B cell (primary cell): ENCODE data around the gene CFAP97D2. TPM values are rescaled to one million over a fixed set of nuclear protein-coding genes. Genes with fewer than 3 reads are reported as not detected.

Source experiments
- ATAC-seq: fragments of 200-7000 bp; cut with Tn5 transposase; one replicate; pipeline ENCODE4 v1.10.0; 2021; ENCODE audit warnings: low read depth, mild to moderate bottlenecking, moderate number of reproducible peaks, moderate library complexity
- CTCF ChIA-PET: fragments of 350-600 bp; sonication (Branson Sonifier 250); formaldehyde crosslinking; loops from one replicate; lab custom pipeline; 2021; ENCODE audit warnings: antibody characterized with exemption, inconsistent platforms; lab: Charles Lee
- POLR2A ChIA-PET: fragments of 350-600 bp; sonication (Branson Sonifier 250); formaldehyde crosslinking; loops from one replicate; lab custom pipeline; 2021; ENCODE audit warnings: antibody characterized with exemption; lab: Charles Lee
- DNase-seq: peaks from one replicate; pipeline ENCODE4 v3.0.0; 2013
- H2AFZ ChIP-seq: 2 replicates; pipeline ENCODE4 v1.6.1; 2012; ENCODE audit warnings: mild to moderate bottlenecking, low read depth, low read length; ENCODE audit not compliant: insufficient read depth, poor library complexity, severe bottlenecking
- H3K27ac ChIP-seq, 2 donors: 1 replicate in 1 of 2; 2 replicates in 1 of 2; pipeline ENCODE4 v1.5.1; 2012 to 2013; ENCODE audit warnings: low read length in 2 of 2, mild to moderate bottlenecking in 2 of 2, moderate library complexity in 1 of 2
- H3K27me3 ChIP-seq, 4 experiments: fragments of 200-600 bp in 1 of 4; sonication (generic) in 1 of 4; replicated peaks in 1 of 4; 1 replicate in 2 of 4; 2 replicates in 2 of 4; pipeline versions ENCODE4 v1.6.1 to v1.7.0; 2013 to 2016; ENCODE audit warnings: low read length in 3 of 4, mild to moderate bottlenecking in 2 of 4, mixed read lengths in 1 of 4, moderate library complexity in 1 of 4; ENCODE audit not compliant: insufficient read depth in 4 of 4, control insufficient read depth in 3 of 4; ENCODE audit errors: control extremely low read depth in 1 of 4
- H3K36me3 ChIP-seq, 2 experiments: replicated peaks in 1 of 2; 1 replicate in 1 of 2; 2 replicates in 1 of 2; pipeline versions ENCODE4 v1.6.1 to v1.7.1; 2013; ENCODE audit warnings: low read length in 1 of 2; ENCODE audit not compliant: insufficient read depth in 2 of 2, control insufficient read depth in 1 of 2; ENCODE audit errors: control extremely low read depth in 1 of 2, extremely low read depth in 1 of 2
- H3K4me1 ChIP-seq, 2 donors: fragments of 200-600 bp in 1 of 2; sonication (generic) in 1 of 2; 1 replicate in 1 of 2; 2 replicates in 1 of 2; pipeline versions ENCODE4 v1.5.1 to v1.6.1; 2013 to 2017; ENCODE audit warnings: low read length in 2 of 2; ENCODE audit not compliant: control insufficient read depth in 2 of 2, insufficient read depth in 2 of 2
- H3K4me2 ChIP-seq: replicated peaks from 2 replicates; pipeline ENCODE3; 2012; ENCODE audit warnings: mild to moderate bottlenecking, low read depth, low read length; ENCODE audit not compliant: poor library complexity, severe bottlenecking
- H3K4me3 ChIP-seq, 5 experiments: fragments of 200-600 bp in 1 of 5; sonication (generic) in 1 of 5; 1 replicate in 3 of 5; 2 replicates in 2 of 5; pipeline versions ENCODE4 v1.5.1 to v1.7.0; 2011 to 2016; ENCODE audit warnings: low read length in 4 of 5, mild to moderate bottlenecking in 4 of 5, low read depth in 2 of 5, control low read depth in 1 of 5, moderate library complexity in 1 of 5; ENCODE audit not compliant: insufficient read depth in 1 of 5; ENCODE audit errors: control extremely low read depth in 1 of 5, extremely low read depth in 1 of 5
- H3K79me2 ChIP-seq: fragments of 200-600 bp; sonication (generic); one replicate; pipeline ENCODE4 v1.6.0; 2016; ENCODE audit warnings: low read length; ENCODE audit not compliant: control insufficient read depth, insufficient read depth
- H3K9ac ChIP-seq: fragments of 200-600 bp; sonication (generic); 2 replicates; pipeline ENCODE4 v1.6.1; 2017; ENCODE audit warnings: mild to moderate bottlenecking, low read length, moderate library complexity
- H3K9me3 ChIP-seq, 3 donors: one replicate each; pipeline versions ENCODE4 v1.6.1 to v1.7.1; 2013; ENCODE audit warnings: low read length in 2 of 3; ENCODE audit not compliant: control insufficient read depth in 2 of 3, insufficient read depth in 1 of 3; ENCODE audit errors: control extremely low read depth in 1 of 3
- H4K20me1 ChIP-seq: 2 replicates; pipeline ENCODE4 v1.6.0; 2012; ENCODE audit warnings: mild to moderate bottlenecking, low read length; ENCODE audit not compliant: insufficient read depth, control insufficient read depth, poor library complexity, severe bottlenecking
- H3K27ac Mint-ChIP-seq: one replicate; pipeline ENCODE4 v1.8.0; 2021; ENCODE audit warnings: mixed read lengths
- H3K27me3 Mint-ChIP-seq: one replicate; pipeline ENCODE4 v1.8.0; 2021; ENCODE audit warnings: mixed read lengths
- H3K4me1 Mint-ChIP-seq: one replicate; pipeline ENCODE4 v1.8.0; 2021; ENCODE audit warnings: mixed read lengths
- H3K4me3 Mint-ChIP-seq: one replicate; pipeline ENCODE4 v1.8.0; 2021; ENCODE audit warnings: mixed read lengths
- H3K9me3 Mint-ChIP-seq: one replicate; pipeline ENCODE4 v1.8.0; 2022; ENCODE audit warnings: mixed read lengths; ENCODE audit not compliant: insufficient read depth
- EZH2 ChIP-seq: IDR thresholded peaks from 2 replicates; pipeline ENCODE4 v1.6.1; 2012; ENCODE audit warnings: borderline replicate concordance, low read depth, mild to moderate bottlenecking, moderate library complexity, low read length; ENCODE audit not compliant: insufficient read depth, poor library complexity, severe bottlenecking
- WGBS: methylation state at CpG from one replicate; pipeline ENCODE4 v1.1.5; 2013; ENCODE audit warnings: missing lambda C conversion rate; ENCODE audit not compliant: insufficient coverage; 5-methylcytosine and 5-hydroxymethylcytosine counted together
- intact Hi-C: fragments of 100-400 bp; cut with micrococcal nuclease; formaldehyde crosslinking; loops from one replicate; pipeline ENCODE4 v1.10.0; 2022
- polyA plus RNA-seq: library from polyadenylated mRNA; depleted of rRNA; stranded (reverse); fragments of >200 nt; gene quantifications from 2 replicates; pipeline ENCODE4 v1.2.3, GENCODE V29; 2012
- total RNA-seq, 2 donors: library from RNA; stranded (reverse); fragments of 120-200 nt in 1 of 2; gene quantifications; 1 replicate in 1 of 2; 2 replicates in 1 of 2; pipeline versions ENCODE4 v1.2.3 to v1.2.4, GENCODE V29; 2013 to 2022
- TF ChIP-seq, protein P1 (sequence below): fragments of 200-600 bp; IDR thresholded peaks from one replicate; pipeline ENCODE4 v1.8.0; 2022; ENCODE audit warnings: antibody characterized with exemption, mild to moderate bottlenecking

The CFAP97D2 gene
- total and polyA plus RNA-seq, 2 donors (not counting 1 experiment from before 2014, with no cell fraction given) = 0.09 to 0.22 TPM

GRCh38 chr13:114243971-114244370 lies 64.9 kb downstream of the CFAP97D2 start:
- Histone ChIP-seq H3K79me2 (peaks cover 11% of the 10 kb centered on the region), H3K27me3 (no peaks in the 10 kb centered on the region), H3K4me2 (no peak overlapping the region), H3K4me1 (no peaks in the 10 kb centered on the region), H3K4me3 (no peak overlapping the region), H3K27ac (no peak overlapping the region), H4K20me1 (peaks cover 26% of the 10 kb centered on the region), H3K9ac (no peak overlapping the region), H3K9me3 (no peaks in the 10 kb centered on the region), H3K36me3 (peaks cover 26 to 96% of the 10 kb centered on the region in 2 experiments), H2AFZ (no peak overlapping the region)
- ChIA-PET CTCF (no interaction called here), POLR2A (no interaction called here)
- no peak overlapping the region for H3K4me3 Mint-ChIP-seq
- intact Hi-C loops = no loop called here
- TF ChIP-seq, protein P1, sequence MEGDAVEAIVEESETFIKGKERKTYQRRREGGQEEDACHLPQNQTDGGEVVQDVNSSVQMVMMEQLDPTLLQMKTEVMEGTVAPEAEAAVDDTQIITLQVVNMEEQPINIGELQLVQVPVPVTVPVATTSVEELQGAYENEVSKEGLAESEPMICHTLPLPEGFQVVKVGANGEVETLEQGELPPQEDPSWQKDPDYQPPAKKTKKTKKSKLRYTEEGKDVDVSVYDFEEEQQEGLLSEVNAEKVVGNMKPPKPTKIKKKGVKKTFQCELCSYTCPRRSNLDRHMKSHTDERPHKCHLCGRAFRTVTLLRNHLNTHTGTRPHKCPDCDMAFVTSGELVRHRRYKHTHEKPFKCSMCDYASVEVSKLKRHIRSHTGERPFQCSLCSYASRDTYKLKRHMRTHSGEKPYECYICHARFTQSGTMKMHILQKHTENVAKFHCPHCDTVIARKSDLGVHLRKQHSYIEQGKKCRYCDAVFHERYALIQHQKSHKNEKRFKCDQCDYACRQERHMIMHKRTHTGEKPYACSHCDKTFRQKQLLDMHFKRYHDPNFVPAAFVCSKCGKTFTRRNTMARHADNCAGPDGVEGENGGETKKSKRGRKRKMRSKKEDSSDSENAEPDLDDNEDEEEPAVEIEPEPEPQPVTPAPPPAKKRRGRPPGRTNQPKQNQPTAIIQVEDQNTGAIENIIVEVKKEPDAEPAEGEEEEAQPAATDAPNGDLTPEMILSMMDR = no peak
- TF ChIP-seq EZH2 = no peak
- no CpG with 5 or more reads among the region's 3 CpGs for WGBS
- no peaks in the 10 kb centered on the region for H3K27me3 Mint-ChIP-seq
- H3K9me3 Mint-ChIP-seq = no peaks in the 10 kb centered on the region
- H3K4me1 Mint-ChIP-seq = no peaks in the 10 kb centered on the region
- ATAC-seq (no peak), DNase-seq (no peak)
- H3K27ac Mint-ChIP-seq = no peak overlapping the region

DNA sequence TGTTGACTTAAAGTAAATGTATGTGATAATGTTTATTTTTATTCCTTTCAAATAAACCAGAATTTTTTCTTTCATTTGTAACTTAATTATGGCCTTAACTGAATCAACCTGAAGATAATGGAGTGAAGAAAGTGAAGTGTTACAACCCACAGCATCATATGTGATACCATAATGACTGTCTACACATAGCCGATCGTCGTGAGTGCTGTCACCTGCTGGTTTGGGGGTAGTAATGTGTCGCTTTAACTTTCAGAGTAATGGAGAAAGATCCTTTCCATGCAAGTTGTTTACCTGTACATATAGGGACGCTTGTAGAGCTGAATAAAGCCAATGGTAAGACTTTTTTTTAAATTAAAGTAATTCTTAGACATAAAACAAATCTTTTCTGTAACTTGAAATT lies 65.6 kb downstream of the CFAP97D2 start:
- TF ChIP-seq, protein P1 = no peak
- no peak for TF ChIP-seq EZH2

More for the DNA sequence above, 65.6 kb downstream of the CFAP97D2 start:
- Histone ChIP-seq H4K20me1 (peaks cover 24% of the 10 kb centered on the region), H3K4me3 (no peak overlapping the region), H3K9ac (no peak overlapping the region), H3K79me2 (peaks cover 11% of the 10 kb centered on the region), H3K4me2 (no peak overlapping the region), H3K9me3 (no peaks in the 10 kb centered on the region), H3K36me3 (peaks cover 27 to 96% of the 10 kb centered on the region in 2 experiments), H3K27ac (no peak overlapping the region), H3K4me1 (no peaks in the 10 kb centered on the region), H3K27me3 (no peaks in the 10 kb centered on the region), H2AFZ (no peak overlapping the region)
- Mint-ChIP-seq H3K4me1 (no peaks in the 10 kb centered on the region), H3K27ac (no peak overlapping the region), H3K4me3 (no peak overlapping the region), H3K27me3 (no peaks in the 10 kb centered on the region), H3K9me3 (no peaks in the 10 kb centered on the region)
- ATAC-seq (no peak), DNase-seq (no peak)
- intact Hi-C loops = no loop called here
- WGBS = no CpG with 5 or more reads among the region's 5 CpGs
- POLR2A ChIA-PET = interaction anchor here (0.7 kb wide), 1 partner anchor 194 kb away, joined by 4 read pairs; no protein-coding TSS in a partner anchor
- CTCF ChIA-PET = interaction anchor here (1.4 kb wide), 1 partner anchor 18 kb away, joined by 5 read pairs; no protein-coding TSS in a partner anchor
